Panc1 (cell line): ENCODE measurements around the gene TNFSF4. TPM values are rescaled to one million over a fixed set of nuclear protein-coding genes. Genes with fewer than 3 reads are reported as not detected.

Experiments
- ATAC-seq: fragments of 200-7000 bp; cut with Tn5 transposase; 2 replicates; pipeline ENCODE4 v1.9.1; 2020; ENCODE audit warnings: mild to moderate bottlenecking, moderate library complexity
- BruUV-seq: library from RNA; stranded (reverse); fragments of 400-500 nt; replicated peaks from 2 replicates; lab custom pipeline; 2021; lab: Mats Ljungman, UMichigan
- CTCF ChIA-PET: fragments of 300-600 bp; sonication (Branson Sonifier 250); formaldehyde crosslinking; loops from one replicate; lab custom pipeline; 2022; ENCODE audit warnings: antibody characterized with exemption; lab: Charles Lee
- POLR2A ChIA-PET: fragments of 300-600 bp; sonication (Branson Sonifier 250); formaldehyde crosslinking; loops from one replicate; lab custom pipeline; 2022; ENCODE audit warnings: antibody characterized with exemption; lab: Charles Lee
- DNase-seq: peaks from one replicate; pipeline ENCODE4 v3.0.0-alpha.2; 2010; ENCODE audit warnings: low read depth, low spot score
- H3K27ac ChIP-seq: 2 replicates; pipeline ENCODE4 v1.5.1; 2011; ENCODE audit warnings: mild to moderate bottlenecking, low read length, inconsistent platforms
- H3K27me3 ChIP-seq: fragments of 200-500 bp; sonication (Bioruptor generic); 2 replicates; pipeline ENCODE4 v1.6.0; 2014; ENCODE audit warnings: low read length, inconsistent platforms; ENCODE audit not compliant: control insufficient read depth, insufficient read depth
- H3K36me3 ChIP-seq: fragments of 200-500 bp; sonication (Bioruptor generic); 2 replicates; pipeline ENCODE4 v1.5.1; 2014; ENCODE audit warnings: inconsistent platforms, mild to moderate bottlenecking, low read length, moderate library complexity; ENCODE audit not compliant: control insufficient read depth, insufficient read depth
- H3K4me1 ChIP-seq: 2 replicates; pipeline ENCODE4 v1.5.1; 2011; ENCODE audit warnings: inconsistent platforms, mild to moderate bottlenecking, low read length, moderate library complexity; ENCODE audit not compliant: control insufficient read depth, insufficient read depth
- H3K4me3 ChIP-seq, 2 experiments: 2 replicates each; pipeline ENCODE4 v1.5.1; 2011 to 2012; ENCODE audit warnings: low read depth in 2 of 2, low read length in 2 of 2, mild to moderate bottlenecking in 2 of 2, inconsistent platforms in 1 of 2, moderate library complexity in 1 of 2
- H3K9me3 ChIP-seq: fragments of 200-500 bp; sonication (Bioruptor generic); 2 replicates; pipeline ENCODE4 v1.5.1; 2014; ENCODE audit warnings: low read depth, mild to moderate bottlenecking, inconsistent platforms, low read length, moderate library complexity; ENCODE audit not compliant: control insufficient read depth, insufficient read depth
- CTCF ChIP-seq: fragments of 450-650 bp; IDR thresholded peaks from 2 replicates; pipeline ENCODE4 v1.5.1; 2017; ENCODE audit warnings: mild to moderate bottlenecking
- POLR2AphosphoS5 ChIP-seq: IDR thresholded peaks from 2 replicates; pipeline ENCODE4 v1.6.1; 2012; ENCODE audit warnings: mild to moderate bottlenecking, low read depth, low read length, moderate library complexity
- REST ChIP-seq, 2 experiments: IDR thresholded peaks; 2 replicates each; pipeline ENCODE4 v1.6.1; 2011 to 2012; ENCODE audit warnings: low read depth in 2 of 2, control low read depth in 1 of 2, low read length in 1 of 2, mild to moderate bottlenecking in 1 of 2, moderate library complexity in 1 of 2; ENCODE audit not compliant: insufficient read depth in 1 of 2
- SIN3A ChIP-seq: IDR thresholded peaks from 2 replicates; pipeline ENCODE4 v1.6.1; 2012; ENCODE audit warnings: low read depth, mild to moderate bottlenecking, low read length, moderate library complexity, borderline replicate concordance; ENCODE audit not compliant: insufficient read depth
- TCF7L2 ChIP-seq: IDR thresholded peaks from 2 replicates; pipeline ENCODE4 v1.6.1; 2011; ENCODE audit warnings: mild to moderate bottlenecking, low read depth, low read length, inconsistent platforms
- in situ Hi-C: cut with HindIII; loops from 2 replicates; pipeline ENCODE4 v1.10.0; 2016; ENCODE audit warnings: low sequenced_read_pairs, low pct_unique_long_range_greater_than_20kb
- intact Hi-C: fragments of 100-400 bp; cut with micrococcal nuclease; formaldehyde crosslinking; loops from one replicate; pipeline ENCODE4 v1.10.0; 2022; ENCODE audit not compliant: unreplicated experiment
- total RNA-seq: library from RNA; stranded (reverse); gene quantifications from one replicate; pipeline ENCODE4 v1.2.1, GENCODE V29; 2021; ENCODE audit not compliant: unreplicated experiment

The TNFSF4 gene
- total RNA-seq, 1 experiment from 2014 or later = 0.13 TPM

DNA sequence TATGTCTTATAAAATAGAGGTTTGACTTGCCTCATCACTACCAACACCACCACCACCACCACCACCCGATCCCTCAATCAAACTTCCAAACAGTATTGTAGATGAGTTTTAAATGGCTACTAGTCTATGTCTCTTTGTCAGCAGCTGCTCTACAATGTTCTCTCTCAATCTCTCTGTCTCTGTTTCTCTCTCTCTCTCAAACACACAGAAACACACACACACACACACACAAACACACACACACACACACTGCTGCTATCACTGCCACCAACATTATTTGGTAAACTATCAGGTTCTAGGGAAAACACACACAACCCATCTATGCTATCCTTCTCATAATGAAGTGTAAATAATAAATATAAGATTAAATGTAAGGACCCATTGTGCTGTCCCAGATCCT lies 2.4 kb downstream of the TNFSF4 start:
- Histone ChIP-seq H3K4me3 (peak overlapping the region in 1 of 2 experiments; percentile 15; a peak in 1 of 4 replicates), H3K4me1 (no peaks in the 10 kb centered on the region), H3K27ac (no peak overlapping the region), H3K9me3 (no peaks in the 10 kb centered on the region), H3K27me3 (no peaks in the 10 kb centered on the region), H3K36me3 (no peaks in the 10 kb centered on the region)
- CTCF ChIA-PET = interaction anchor here (0.6 kb wide), 1 partner anchor 119 kb away, joined by 3 read pairs; no protein-coding TSS in a partner anchor
- no peak for DNase-seq
- POLR2A ChIA-PET = no interaction called here
- in situ Hi-C loops = no loop called here
- no TSS peak for BruUV-seq
- intact Hi-C loops = no loop called here
- TF ChIP-seq POLR2AphosphoS5 (no peak), SIN3A (no peak), CTCF (no peak), TCF7L2 (no peak), REST (IDR thresholded peaks at IDR 0.05; ENCODE audit: insufficient read depth in 1 of 2, low read depth in 2 of 2, low read length in 1 of 2) (no peak)
- ATAC-seq = no peak

- intact Hi-C loops = loop anchor here (1.0 kb wide), 2 partner anchors 376 to 457 kb away; no protein-coding TSS in a partner anchor
- ATAC-seq = peak; percentile 80
- Histone ChIP-seq H3K4me3 (peak overlapping the region in 1 of 2 experiments; percentile 12; a peak in 1 of 4 replicates), H3K27me3 (no peaks in the 10 kb centered on the region), H3K4me1 (no peaks in the 10 kb centered on the region), H3K9me3 (no peaks in the 10 kb centered on the region), H3K27ac (no peak overlapping the region), H3K36me3 (no peaks in the 10 kb centered on the region)
- ChIA-PET POLR2A (interaction anchor here (0.6 kb wide), 1 partner anchor 219 kb away, joined by 5 read pairs; no protein-coding TSS in a partner anchor), CTCF (interaction anchor here (0.5 to 1.6 kb wide), 3 partner anchors 83 to 457 kb away, joined by 3 to 6 read pairs (median 5); no protein-coding TSS in a partner anchor)
- in situ Hi-C loops = no loop called here
- DNase-seq = peak; percentile 46
- TF ChIP-seq CTCF (peak; percentile 54; the same call in 1 of the 2 replicates), SIN3A (no peak)
- BruUV-seq = no TSS peak
These were observed 4.5 kb downstream of the TNFSF4 start for GRCh38 chr1:173202424-173203145.
